HCT116 (cell line): ENCODE data around the gene RNF7. TPM values are rescaled to one million over a fixed set of nuclear protein-coding genes. Genes with fewer than 3 reads are reported as not detected.

Experiments used
- ATAC-seq: fragments of 200-7000 bp; cut with Tn5 transposase; 2 replicates; pipeline ENCODE4 v1.9.1; 2020; ENCODE audit warnings: mild to moderate bottlenecking, moderate library complexity
- BruUV-seq: library from RNA; stranded (reverse); fragments of 400-500 nt; replicated peaks from 2 replicates; lab custom pipeline; 2021; lab: Mats Ljungman, UMichigan
- CTCF ChIA-PET: fragments of 300-600 bp; sonication (Branson Sonifier 250); formaldehyde crosslinking; loops from one replicate; lab custom pipeline; 2021; ENCODE audit warnings: antibody characterized with exemption; lab: Charles Lee
- POLR2A ChIA-PET: fragments of 300-600, 350-600 bp; sonication (Branson Sonifier 250); formaldehyde crosslinking; loops from one replicate; lab custom pipeline; 2021; ENCODE audit warnings: antibody characterized with exemption; lab: Charles Lee
- RAD21 ChIA-PET, 2 experiments: fragments of 300-600 bp; sonication (Branson Sonifier 250); formaldehyde crosslinking; loops; one replicate each; lab custom pipeline; 2023; ENCODE audit warnings: low total read pairs in 2 of 2; ENCODE audit not compliant: uncharacterized antibody in 2 of 2, unreplicated experiment in 2 of 2, low non-redundant PET in 1 of 2; lab: Charles Lee
- DNase-seq: peaks from one replicate; pipeline ENCODE4 v3.0.0-alpha.2; 2010; ENCODE audit warnings: low read depth, low spot score
- H2AFZ ChIP-seq: fragments of 200-600 bp; shearing (Covaris generic), sonication (generic); 2 replicates; pipeline ENCODE4 v1.6.1; 2017; ENCODE audit warnings: low read depth, mixed run types, mixed read lengths, antibody characterized with exemption, low read length; ENCODE audit not compliant: poor library complexity, severe bottlenecking
- H3K27ac ChIP-seq: 2 replicates; pipeline ENCODE4 v1.5.1; 2012; ENCODE audit warnings: low read depth, low read length
- H3K27me3 ChIP-seq: fragments of 200-600 bp; sonication (generic); 2 replicates; pipeline ENCODE4 v1.6.1; 2016; ENCODE audit warnings: mixed run types, low read length, mixed read lengths; ENCODE audit not compliant: insufficient read depth
- H3K36me3 ChIP-seq, 2 experiments: fragments of 200-500 bp in 1 of 2; fragments of 200-600 bp in 1 of 2; sonication (Bioruptor generic) in 1 of 2; sonication (generic) in 1 of 2; 2 replicates each; pipeline versions ENCODE4 v1.5.1 to v1.6.1; 2014 to 2016; ENCODE audit warnings: low read length in 2 of 2, inconsistent platforms in 1 of 2, mixed read lengths in 1 of 2, mixed run types in 1 of 2; ENCODE audit not compliant: insufficient read depth in 2 of 2, control insufficient read depth in 1 of 2
- H3K4me1 ChIP-seq, 2 experiments: fragments of 200-600 bp in 1 of 2; sonication (generic) in 1 of 2; 2 replicates each; pipeline versions ENCODE4 v1.5.1 to v1.6.1; 2012 to 2017; ENCODE audit warnings: low read length in 2 of 2, inconsistent platforms in 1 of 2, mild to moderate bottlenecking in 1 of 2, mixed read lengths in 1 of 2, mixed run types in 1 of 2, moderate library complexity in 1 of 2; ENCODE audit not compliant: insufficient read depth in 2 of 2, control insufficient read depth in 1 of 2
- H3K4me2 ChIP-seq: fragments of 200-600 bp; sonication (generic); 2 replicates; pipeline ENCODE4 v1.6.1; 2017; ENCODE audit warnings: mixed run types, low read length, mixed read lengths
- H3K4me3 ChIP-seq, 2 experiments: fragments of 200-600 bp in 1 of 2; sonication (generic) in 1 of 2; replicated peaks in 1 of 2; 2 replicates each; pipeline ENCODE4 v1.5.1; 2011 to 2016; ENCODE audit warnings: low read length in 2 of 2, control low read depth in 1 of 2, low read depth in 1 of 2, mild to moderate bottlenecking in 1 of 2, mixed read lengths in 1 of 2, mixed run types in 1 of 2
- H3K79me2 ChIP-seq: fragments of 200-600 bp; sonication (generic); 2 replicates; pipeline ENCODE4 v1.6.1; 2017; ENCODE audit warnings: mild to moderate bottlenecking, mixed run types, low read length, moderate library complexity, mixed read lengths; ENCODE audit not compliant: insufficient read depth
- H3K9ac ChIP-seq: fragments of 200-600 bp; sonication (generic); 2 replicates; pipeline ENCODE4 v1.6.1; 2016; ENCODE audit warnings: low read length, mixed read lengths
- H3K9me2 ChIP-seq: fragments of 200-600 bp; sonication (generic), shearing (Covaris generic); 2 replicates; pipeline ENCODE4 v1.6.1; 2017; ENCODE audit warnings: mixed run types, mild to moderate bottlenecking, moderate library complexity; ENCODE audit not compliant: insufficient read depth
- H3K9me3 ChIP-seq, 2 experiments: fragments of 200-500 bp in 1 of 2; fragments of 200-600 bp in 1 of 2; sonication (Bioruptor generic) in 1 of 2; sonication (generic) in 1 of 2; 2 replicates each; pipeline ENCODE4 v1.6.1; 2014 to 2017; ENCODE audit warnings: low read length in 2 of 2, mixed read lengths in 2 of 2, inconsistent platforms in 1 of 2, low read depth in 1 of 2, mild to moderate bottlenecking in 1 of 2, mixed run types in 1 of 2, moderate library complexity in 1 of 2; ENCODE audit not compliant: control insufficient read depth in 1 of 2, insufficient read depth in 1 of 2
- H4K20me1 ChIP-seq: fragments of 200-600 bp; sonication (generic), shearing (Covaris generic); 2 replicates; pipeline ENCODE4 v1.6.1; 2017; ENCODE audit warnings: mixed run types, mild to moderate bottlenecking, moderate library complexity; ENCODE audit not compliant: insufficient read depth
- CBX3 ChIP-seq: IDR thresholded peaks from 2 replicates; pipeline ENCODE4 v1.6.1; 2012; ENCODE audit warnings: low read depth
- EZH2phosphoT487 ChIP-seq: fragments of 200-600 bp; IDR thresholded peaks from 2 replicates; pipeline ENCODE4 v1.6.1; 2018; ENCODE audit warnings: antibody characterized with exemption, borderline replicate concordance
- JUND ChIP-seq: IDR thresholded peaks from 2 replicates; pipeline ENCODE4 v1.6.1; 2012
- ZBTB33 ChIP-seq: IDR thresholded peaks from 2 replicates; pipeline ENCODE4 v1.6.1; 2011; ENCODE audit warnings: mild to moderate bottlenecking, low read length, moderate library complexity; ENCODE audit not compliant: insufficient replicate concordance; ENCODE audit errors: extremely low read depth
- intact Hi-C: fragments of 100-400 bp; cut with micrococcal nuclease; formaldehyde crosslinking; loops from 2 replicates; pipeline ENCODE4 v1.10.0; 2022
- total RNA-seq: library from RNA; stranded (reverse); gene quantifications from one replicate; pipeline ENCODE4 v1.2.1, GENCODE V29; 2021; ENCODE audit not compliant: unreplicated experiment

The RNF7 gene
- total RNA-seq, 1 experiment from 2014 or later, result 82.3 TPM

GRCh38 chr3:141767066-141767465 lies 29.0 kb downstream of the RNF7 start:
- RAD21 ChIA-PET, result no interaction called here
- TF ChIP-seq JUND (no peak), ZBTB33 (no peak)
- POLR2A ChIA-PET, result no interaction called here
- Histone ChIP-seq H4K20me1 (no peaks in the 10 kb centered on the region), H3K27me3 (no peaks in the 10 kb centered on the region), H3K9me2 (no peaks in the 10 kb centered on the region), H3K4me3 (no peak overlapping the region), H3K36me3 (no peaks in the 10 kb centered on the region), H3K4me1 (no peaks in the 10 kb centered on the region), H2AFZ (no peak overlapping the region), H3K9ac (no peak overlapping the region), H3K79me2 (no peaks in the 10 kb centered on the region), H3K9me3 (no peaks in the 10 kb centered on the region), H3K4me2 (no peak overlapping the region), H3K27ac (no peak overlapping the region)
- no TSS peak for BruUV-seq
- DNase-seq, result no peak
- no peak for ATAC-seq
- intact Hi-C loops, result no loop called here
- CTCF ChIA-PET, result no interaction called here

- H3K36me3 ChIP-seq, result no peaks in the 10 kb centered on the region
- H3K4me1 ChIP-seq, result no peaks in the 10 kb centered on the region
- H3K27ac ChIP-seq, result no peak overlapping the region
- ATAC-seq (no peak; the same call in 1 of the 2 replicates), DNase-seq (no peak)
- H4K20me1 ChIP-seq, result no peaks in the 10 kb centered on the region
- H3K9me2 ChIP-seq, result no peaks in the 10 kb centered on the region
- H2AFZ ChIP-seq, result no peak overlapping the region
- no TSS peak for BruUV-seq
- intact Hi-C loops, result no loop called here
- CTCF ChIA-PET, result no interaction called here
- RAD21 ChIA-PET, result no interaction called here
- TF ChIP-seq ZBTB33, result no peak
- TF ChIP-seq EZH2phosphoT487, result no peak
- TF ChIP-seq CBX3, result no peak
- TF ChIP-seq, all 23 proteins: peak for 0
- Histone ChIP-seq H3K4me2 (no peak overlapping the region), H3K4me3 (no peak overlapping the region), H3K9ac (no peak overlapping the region), H3K27me3 (no peaks in the 10 kb centered on the region), H3K9me3 (no peaks in the 10 kb centered on the region), H3K79me2 (no peaks in the 10 kb centered on the region)
- POLR2A ChIA-PET, result no interaction called here
Observed at GRCh38 chr3:141769221-141769894, 31.3 kb downstream of the RNF7 start.
